Activated naive CD4-positive, alpha-beta T cell (primary cell): Measurements from ENCODE around the gene STARD3.
A peak's percentile ranks its signal among the peaks of the same experiment; 100 is the strongest.
"Not testable (repeated sequence)": the region's sequence is repeated elsewhere in the genome, so short reads cannot be mapped to it uniquely, and the experiment has no call there.

ENCODE experiments used
- DNase-seq, 4 experiments: peaks; one replicate each; lab custom pipeline; 2025; lab: John Stamatoyannopoulos, UW

Gene STARD3

DNA sequence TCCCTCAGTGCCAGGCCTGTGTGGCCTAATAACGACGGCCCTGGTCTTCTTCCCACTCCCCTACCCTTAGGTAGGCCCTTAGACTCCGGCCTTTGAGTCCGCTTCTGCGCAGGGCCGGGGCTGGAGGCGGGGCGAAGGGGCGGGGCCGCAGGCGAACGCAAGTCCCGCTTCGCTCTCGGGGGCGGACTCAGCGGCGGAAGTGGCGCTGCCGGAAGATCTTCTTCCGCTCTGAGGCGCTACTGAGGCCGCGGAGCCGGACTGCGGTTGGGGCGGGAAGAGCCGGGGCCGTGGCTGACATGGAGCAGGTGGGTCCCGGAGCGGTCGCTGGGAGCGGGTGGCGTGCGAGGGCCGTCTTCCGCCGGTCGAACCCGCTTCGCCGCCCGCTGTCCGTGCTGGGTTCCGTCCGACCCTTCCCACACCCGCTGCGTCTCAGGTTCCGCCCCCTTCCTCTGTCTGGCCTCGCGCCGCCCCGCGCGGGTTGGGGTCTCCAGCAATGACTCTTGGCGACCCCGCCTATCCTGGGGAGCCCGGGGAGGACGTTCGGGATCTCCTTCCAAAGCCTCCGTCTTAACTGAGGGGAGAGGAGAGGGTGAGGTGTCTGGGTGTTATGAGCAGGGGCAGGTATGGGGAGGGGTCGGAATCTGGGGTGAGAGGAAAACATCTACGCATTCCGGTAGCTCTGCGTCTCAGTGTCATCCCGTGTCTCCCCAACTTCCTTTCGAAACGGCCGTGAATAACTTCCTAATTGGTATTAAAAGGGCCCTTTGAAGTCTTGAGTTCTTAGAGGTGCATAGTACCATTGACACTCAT is at the start of gene STARD3:
Gene STARD3 (plus strand): TSS at position 218 of the 810 bp plus-strand sequence. CDS start 16,388 bp downstream, outside the sequence.
- peak; percentile 66 to 91 (median 78) for DNase-seq

DNA sequence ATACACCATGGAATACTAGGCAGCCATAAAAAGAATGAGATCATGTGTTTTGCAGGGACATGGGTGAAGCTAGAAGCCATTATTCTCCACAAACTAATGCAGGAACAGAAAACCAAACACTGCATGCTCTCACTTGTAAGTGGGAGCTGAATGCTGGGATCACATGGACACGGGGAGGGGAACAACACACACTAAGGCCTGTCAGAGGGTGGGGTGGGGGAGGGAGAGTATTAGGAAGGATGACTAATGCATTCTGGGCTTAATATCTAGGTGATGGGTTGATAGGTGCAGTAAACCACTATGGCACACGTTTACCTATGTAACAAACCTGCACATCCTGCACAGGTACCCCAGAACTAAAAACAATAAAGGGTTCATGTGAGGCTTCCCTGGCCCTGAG is 46.8 kb upstream of the STARD3 start:
- not testable (repeated sequence) for DNase-seq

DNA sequence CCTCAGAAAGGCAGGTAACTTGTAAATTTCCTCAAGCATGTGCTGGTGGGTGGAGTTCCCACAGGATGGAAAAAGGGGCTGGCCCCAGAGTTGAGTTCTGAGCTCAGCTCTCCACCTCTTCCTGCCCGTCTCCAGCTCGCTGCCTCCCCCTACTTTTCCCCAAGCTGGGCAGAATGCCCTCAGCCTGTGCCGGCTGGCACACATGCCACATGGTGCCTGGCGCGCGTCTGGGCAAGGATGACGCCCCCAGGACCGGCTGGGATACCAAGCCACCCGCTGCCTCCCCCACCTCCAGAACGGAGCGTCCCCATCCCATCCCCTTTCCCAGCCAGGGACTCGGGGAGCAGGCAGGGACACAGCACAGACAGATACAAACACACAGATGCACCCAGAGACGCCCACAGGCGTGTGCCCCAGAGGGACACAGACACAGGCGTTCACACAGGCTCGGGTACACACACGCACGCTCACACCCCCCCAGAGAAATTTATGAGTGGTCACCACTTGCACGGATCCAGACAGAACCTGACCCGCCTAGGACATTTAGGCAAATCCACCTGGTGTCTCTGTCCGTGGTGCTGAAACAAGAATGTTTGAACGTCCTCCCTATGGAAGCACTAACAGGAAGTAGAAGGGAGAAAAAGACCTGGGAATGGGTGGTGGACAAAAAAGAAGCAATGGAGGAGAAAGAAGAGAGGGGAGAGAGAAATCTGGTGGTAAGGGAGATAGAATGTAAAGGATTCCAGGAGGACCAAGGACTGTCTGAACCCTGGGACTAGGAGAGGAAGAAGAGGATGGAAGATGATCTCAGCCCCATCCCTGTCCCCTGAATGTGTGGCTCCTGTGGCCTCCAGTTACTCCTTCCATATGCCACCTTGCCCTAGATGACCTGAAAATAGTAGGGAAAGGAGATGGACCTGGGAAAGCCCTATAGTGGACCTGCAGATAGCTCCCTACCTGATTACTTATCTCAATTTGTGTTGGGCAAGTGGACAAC is 44.7 kb upstream of the STARD3 start:
- no peak for DNase-seq

DNA sequence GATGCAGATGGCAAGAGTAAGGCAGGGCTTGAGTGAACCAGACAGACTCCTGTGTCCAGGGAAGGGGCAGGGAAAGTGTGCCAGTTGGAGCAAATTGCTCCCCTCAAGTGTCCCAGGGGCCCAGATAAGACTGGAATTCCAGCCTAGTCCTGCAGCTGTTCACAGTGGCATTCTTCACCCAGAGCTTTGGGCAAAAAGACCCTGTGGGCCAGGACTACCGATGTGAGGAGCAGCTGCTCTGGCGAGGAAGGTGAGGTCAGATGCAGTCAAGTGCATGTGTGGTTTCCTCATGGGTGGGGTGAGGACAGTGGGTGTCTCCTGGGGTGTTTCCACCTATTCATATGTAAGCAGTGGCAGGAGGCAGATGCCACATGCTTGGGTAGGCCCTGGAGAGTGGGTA is 43.6 kb upstream of the STARD3 start:
- no peak for DNase-seq

DNA sequence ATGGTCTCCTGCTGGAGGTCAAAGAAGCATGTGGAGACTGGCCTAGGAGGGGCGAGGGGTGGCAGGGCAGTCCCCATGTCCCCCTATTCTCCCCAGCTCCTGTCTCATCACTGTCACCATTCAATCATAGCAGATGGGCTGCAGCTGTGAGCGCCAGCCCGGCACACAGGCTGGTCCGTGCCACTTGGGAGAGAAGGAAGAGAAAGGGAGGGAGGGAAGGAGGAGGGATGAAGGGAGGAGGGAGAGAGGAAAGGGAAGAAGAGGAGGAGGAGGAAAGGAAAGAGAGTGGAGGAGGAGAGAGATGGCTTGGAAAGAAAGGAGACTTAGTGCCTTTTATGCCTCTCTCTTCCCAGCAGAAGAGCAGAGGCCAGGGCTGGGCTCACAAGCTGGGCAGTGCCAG is 41.6 kb upstream of the STARD3 start:
- no peak for DNase-seq

DNA sequence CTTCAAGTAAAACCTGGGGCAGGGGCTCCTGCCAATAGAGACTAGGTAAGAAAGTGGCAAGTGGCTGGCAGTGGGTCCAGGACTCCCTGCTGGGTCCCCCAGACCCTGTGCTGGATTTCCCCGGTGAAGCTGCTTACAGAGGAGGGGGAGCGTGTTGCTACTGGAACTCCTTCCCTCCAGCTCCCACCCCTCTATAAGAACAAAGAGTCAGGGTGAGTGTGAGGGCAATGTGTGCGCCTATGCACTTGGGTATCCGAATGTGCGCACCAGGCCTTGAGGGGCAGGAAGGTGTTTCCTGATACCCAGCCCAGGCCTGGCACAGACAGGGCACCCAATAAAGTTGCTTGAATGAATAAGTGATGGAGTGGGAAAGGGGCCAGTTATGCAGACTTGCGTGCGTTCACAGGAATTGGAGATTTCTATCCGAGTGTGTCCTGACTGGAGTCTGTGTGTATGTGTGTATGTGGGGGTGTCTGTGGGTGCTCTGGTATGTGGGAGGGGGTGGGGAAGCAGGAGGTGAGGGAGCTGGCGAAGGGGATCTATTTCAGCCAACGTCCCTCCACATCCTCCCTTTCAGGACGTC is 40.9 kb upstream of the STARD3 start:
- DNase-seq, result no peak

DNA sequence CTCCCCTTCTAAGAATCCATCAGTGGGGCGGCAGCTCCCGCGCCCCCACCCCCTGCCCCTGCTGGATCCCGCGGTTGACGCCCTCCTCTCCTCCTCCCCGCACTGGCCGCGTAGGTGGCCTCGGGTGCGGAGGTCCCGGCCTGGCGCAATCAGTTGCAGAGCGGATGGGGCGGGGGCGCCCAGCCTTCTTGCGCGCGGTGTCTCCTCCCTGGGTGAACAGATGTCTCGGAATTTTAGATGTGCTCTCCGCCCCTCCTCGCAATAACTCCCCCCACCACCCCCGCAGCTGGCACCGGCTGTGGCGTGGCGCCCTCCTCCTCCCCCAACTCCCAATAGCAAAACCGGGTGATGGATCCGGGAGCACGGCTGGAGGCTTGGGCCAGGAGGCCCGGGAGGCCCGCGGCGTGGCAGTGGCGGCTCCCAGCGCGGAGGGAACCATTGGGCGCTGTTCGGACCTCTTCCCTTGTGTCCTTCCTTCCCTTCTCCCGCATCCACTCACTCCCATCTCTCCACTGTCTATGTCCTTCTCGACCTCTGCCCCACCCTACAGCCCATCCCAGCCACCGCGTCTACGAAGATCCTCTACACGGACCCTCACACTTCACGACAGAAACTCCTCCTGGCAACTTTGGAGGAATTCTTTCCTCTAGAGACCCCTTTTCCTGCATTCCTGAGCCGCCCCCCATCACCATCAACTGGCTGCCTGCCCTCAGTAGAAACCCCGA is 40.2 kb upstream of the STARD3 start:
- DNase-seq, result no peak

DNA sequence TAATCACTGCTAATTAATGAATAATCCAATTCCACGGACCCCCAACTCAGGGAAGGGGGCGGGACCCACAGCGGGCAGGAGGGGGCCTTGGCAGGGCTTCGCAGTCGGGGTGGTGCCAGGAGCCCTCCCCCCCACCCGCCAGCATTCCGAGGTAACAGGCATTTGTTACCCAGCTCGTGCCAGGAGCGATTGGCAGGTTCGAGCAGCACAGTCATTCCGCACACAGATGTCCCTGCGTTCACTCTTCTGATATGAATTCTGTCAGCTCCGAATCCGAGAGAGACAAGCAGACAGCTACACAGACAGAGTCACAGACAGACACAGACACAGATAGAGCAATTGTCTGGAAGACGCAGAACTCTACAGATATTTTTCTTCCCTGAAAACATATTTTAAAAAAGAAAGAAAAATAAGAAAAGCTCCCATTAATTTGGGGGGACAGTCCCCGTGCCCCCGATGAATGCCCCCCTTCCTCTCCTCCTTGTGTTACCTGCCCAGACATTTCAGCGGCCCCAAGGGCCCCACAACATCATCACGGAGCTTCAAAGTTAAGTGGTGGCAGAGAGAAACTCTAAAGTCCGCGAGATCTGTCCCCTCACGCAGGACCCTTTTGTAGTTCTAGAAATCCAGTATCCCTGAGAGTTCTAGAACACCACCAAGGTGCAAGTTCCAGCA is 39.4 kb upstream of the STARD3 start:
- no peak for DNase-seq

DNA sequence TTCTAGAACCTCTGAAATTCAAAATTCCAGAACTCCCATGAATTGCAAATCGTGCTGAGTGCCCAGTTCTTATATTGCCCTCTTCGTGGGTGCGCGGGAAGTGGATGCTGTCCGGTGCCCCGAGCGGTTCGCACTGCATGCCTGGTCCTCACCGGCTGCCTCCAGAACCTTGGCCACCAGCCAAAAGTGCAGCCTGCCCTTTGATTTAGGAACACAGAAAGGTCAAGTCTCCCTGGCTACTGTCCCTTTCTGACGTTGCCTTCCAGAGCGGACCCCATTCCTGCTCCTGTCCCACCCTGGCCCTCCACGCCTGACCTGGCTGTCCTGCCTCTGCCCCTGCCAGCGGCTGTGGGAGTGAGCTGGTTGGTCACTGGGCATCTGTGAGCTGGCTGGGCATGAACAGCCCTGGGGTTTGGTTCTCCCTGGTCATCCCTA is 38.9 kb upstream of the STARD3 start:
- DNase-seq, result no peak

DNA sequence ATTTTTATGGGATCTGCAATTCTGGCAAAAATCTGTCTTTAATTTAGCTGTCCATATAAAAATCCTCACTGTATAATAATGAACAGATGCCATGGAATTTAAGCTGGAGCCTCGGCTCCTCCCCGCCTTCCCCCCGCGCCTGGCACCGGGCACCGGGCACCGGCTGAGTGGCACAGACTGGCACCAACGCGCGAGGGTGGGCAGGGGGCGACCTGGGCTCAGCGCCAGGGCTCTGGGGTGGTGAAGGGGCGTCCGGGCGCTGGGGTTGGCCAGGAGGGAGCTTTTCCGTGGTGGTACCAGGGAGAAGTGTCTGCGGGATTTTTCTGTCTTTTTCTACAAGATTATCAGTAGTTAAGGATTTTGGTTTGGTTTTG is 38.3 kb upstream of the STARD3 start:
- no peak for DNase-seq

DNA sequence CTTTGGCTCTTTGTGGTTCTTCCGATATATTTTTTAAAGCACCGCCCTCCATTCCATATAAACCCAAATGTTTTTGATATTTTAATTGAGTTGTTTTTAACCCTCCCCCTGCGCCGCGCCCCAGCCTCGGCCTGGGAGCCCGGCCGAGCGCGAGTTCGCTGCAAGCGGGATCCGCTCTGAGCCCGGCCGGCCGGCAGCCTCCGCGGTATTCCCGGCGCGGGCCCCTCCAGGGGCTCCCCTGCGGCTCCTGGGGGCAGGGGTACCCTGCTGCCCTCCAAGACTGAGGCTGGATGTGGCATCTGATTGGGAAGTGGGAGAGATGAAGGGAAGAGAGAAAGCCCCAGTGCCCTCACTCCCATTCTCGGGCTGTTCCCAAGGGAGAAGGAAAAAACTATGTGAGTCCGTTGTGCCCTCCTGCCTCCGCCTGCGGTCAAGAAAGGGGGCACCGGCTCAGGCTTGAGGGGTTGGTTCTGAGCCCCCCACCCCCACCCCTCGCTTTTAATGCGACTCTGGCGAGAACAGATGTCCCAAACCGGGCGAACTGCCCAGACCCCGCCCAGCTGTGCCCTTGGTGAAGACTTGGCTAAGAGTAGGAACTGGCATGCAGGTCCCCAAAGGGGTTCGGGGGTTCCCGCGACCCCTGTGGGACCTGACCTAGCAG is 37.8 kb upstream of the STARD3 start:
- no peak for DNase-seq

DNA sequence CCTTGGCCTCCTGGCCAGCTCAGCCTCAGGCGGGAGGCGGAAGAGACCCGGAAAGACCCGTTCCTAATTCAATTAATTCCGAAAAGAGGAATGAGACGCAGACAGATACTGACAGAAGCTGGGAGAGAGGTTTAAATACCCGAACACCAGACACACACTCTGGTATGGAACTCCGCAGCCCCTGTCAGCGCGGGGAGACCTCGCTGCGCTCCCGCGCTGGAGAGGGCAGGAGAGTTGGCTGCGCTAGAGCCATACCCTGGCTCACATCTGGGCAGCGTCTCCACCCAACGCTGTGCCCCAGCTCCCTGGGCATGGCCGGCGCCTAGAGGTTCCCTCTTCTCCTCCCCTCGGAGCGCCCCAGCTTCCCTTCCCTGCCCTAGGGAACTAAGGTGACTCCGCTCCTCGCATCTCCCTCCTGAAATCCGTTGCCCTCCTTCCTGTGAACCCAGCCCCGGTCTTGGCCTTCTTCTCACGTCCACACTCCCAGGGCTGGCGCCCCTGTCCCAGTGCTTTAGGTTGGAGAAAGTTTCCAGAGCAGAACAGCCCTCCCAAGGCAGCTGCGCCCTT is 37.2 kb upstream of the STARD3 start:
- no peak for DNase-seq

DNA sequence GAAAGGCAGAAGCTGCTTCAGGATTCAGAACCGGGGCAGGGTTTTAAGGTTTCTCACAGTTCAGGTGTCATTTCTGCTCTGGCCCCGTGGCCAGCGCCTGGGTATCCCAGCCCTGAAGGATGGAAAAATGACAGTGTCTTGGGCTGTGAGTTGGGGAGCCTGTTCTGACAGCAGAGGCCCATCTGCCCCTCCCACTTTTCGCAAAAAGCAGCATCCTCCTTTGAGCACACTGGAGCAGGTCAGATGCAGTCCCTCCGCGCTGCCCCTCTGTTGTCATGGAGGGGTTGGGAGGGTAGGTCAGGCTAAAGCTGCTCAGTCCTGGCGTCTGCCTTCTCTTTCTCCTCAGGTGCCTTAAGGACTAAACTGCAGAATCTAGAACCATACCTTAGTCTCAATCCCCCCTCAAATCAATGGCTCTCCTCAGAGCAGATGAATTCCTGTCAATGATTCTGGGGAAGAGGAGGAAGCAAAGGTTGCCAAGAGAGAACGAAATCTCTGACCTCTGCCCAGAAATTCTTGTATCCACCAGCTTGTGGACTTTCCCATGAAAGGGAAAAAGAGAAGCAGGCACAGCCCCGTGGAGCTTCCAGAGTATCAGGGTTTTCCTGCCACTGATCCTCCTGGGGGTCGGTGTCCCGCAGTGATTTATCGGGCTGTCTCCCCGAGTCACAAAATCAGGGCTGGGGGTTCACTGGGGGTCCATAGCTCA is 36.5 kb upstream of the STARD3 start:
- no peak for DNase-seq

DNA sequence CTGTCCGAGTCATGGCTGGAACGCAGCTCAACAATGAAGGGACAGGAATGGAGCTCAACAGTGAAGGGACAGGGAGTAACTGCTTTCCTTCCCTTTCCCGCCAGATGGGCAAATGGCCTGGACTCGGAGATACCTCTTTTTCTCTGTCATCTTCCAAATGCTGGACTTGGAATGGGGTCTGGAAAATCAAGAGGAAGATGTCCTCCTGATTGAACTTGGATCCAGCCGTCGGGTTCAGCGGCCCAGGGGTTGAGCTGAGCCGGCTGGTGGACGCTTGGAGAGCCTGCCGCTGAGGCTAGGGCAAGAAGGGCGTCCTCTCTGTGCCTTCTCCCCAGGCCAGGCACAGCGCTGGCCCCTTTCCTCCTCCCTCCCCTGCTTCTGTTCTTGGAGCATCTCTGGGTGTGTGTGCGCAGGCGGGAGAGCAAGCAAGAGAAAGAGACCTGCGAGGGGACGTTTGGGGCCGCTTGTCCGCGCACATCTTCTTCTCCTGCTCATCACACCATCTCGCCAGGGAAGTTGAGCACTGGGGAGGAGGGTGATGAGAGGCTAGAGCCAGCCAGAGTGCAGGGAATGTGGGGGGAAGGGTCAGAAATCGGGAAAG is 35.8 kb upstream of the STARD3 start:
- DNase-seq, result no peak

DNA sequence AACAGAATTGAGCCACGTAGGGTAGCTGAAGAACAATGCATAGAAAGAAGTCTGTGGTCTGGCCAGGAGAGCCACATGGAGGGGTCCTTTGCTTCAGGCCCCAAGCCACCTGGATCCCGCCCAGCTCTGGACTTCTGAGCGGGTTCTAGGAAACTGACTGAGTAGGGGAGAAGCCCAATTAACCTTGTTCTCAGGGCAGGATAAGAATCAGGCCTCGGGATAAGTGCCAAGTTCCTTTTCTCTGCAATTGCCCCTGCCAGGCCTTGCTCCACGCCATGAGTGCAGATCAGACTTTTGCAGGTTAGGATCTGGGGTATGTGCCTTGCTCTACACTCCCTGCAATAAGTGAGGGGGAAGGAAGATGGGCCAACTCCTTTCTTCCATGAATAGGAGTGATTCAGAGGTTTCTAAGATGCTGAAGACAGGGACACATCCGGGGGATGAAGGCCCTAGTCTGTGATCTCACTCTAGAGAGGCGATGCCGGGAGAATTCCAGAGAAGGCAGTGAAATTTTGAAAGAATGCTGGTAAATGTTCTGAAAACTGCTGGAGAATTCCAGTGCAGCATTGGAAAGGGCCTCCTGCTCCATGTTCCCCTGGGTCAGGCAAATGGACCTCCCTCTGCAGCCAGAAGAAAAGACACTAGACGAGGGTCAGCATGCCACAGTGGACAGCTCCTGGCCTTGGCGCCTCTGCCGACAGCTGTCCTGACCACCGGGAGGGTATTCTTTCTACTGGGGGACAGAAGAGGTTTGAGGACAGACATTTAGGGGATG is 35.0 kb upstream of the STARD3 start:
- no peak for DNase-seq

DNA sequence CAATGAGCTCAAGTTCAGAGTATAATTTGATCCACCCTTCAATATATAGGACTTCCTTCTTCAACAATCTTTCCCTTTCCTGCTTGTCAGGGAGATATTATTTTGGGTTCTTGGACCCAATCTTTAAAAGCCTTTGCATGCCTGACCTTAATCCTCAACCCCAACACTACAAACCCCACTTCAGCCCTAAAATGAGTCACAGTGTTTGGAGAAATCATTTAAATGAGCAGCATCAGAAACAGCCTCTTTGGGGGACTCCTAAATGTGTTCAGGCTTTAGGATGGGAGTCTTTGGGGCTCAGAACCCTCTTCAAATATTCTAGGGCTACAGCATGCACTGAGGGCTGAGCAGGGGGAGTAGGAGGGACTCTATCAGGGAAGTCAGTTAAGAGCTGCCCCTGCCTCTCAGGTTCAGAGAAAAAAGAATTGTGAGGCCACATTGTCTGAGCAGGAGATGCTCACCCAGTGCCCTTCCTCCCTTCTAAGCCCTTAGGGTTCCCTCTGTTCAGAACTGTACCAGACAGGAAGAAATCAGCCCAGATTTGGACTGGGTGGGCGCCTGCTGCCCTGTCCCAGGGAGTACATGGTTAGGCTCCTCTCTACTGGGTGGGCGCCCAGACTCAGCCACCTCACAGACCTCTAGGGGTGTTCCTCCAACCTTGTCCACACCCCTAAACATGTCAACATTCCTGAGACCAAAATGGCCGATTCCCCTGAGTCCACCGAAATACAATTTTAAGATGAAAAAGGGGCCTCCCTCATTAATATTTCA is 34.2 kb upstream of the STARD3 start:
- no peak for DNase-seq

DNA sequence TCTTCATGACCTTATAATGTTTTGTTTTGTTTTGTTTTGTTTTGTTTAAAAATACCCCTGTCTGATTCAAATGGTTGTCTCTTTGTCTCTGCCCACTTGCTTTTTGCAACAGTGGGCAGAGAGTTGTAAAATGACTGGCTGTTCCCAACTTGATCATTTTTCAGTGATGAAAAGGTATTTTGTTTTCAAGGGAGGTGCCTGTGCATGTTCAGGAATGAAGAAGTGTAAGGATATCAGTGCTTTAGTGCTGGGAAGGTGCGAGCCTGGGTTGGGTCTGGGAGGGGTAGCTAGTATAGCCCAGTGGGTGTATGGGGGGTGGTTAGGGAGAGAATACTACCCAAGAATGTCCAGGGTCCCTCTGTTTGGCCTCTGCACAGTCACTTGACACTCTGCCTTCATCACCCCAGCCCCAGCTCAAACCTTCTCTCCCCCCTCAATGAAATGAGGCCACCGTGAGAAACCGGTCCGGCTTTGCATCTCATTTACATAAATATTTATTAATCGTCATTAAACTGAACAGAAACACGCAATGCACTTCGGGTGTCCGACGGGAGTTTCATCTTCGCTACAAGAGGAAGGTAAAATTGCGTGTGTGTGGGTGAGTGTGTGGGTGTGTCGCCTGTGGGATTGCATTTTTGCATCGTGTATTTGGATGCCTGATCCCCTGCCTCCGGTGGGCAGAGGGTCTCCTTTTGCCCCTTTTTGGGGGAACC is 33.5 kb upstream of the STARD3 start:
- DNase-seq, result no peak
